SH-SY5Y (cell line): ENCODE data around the gene RERE.

ENCODE experiments used
- GATA2 ChIP-seq: IDR thresholded peaks from 2 replicates; pipeline ENCODE4 v1.6.1; 2011; ENCODE audit warnings: mild to moderate bottlenecking, low read depth, low read length
- GATA3 ChIP-seq: IDR thresholded peaks from 2 replicates; pipeline ENCODE4 v1.6.1; 2011; ENCODE audit warnings: low read depth, mild to moderate bottlenecking, low read length, moderate library complexity

RERE gene

GRCh38 chr1:8425781-8426161, 391.7 kb downstream of the RERE start:
- no peak for TF ChIP-seq GATA2
- no peak for TF ChIP-seq GATA3

- no peak for TF ChIP-seq GATA3
- no peak for TF ChIP-seq GATA2
These were observed 392.2 kb downstream of the RERE start for GRCh38 chr1:8425150-8425780.

- TF ChIP-seq GATA2 (no peak), GATA3 (no peak)
These were observed 392.8 kb downstream of the RERE start for GRCh38 chr1:8424539-8425116.

- TF ChIP-seq GATA2: no peak
- TF ChIP-seq GATA3: no peak
These were observed 393.5 kb downstream of the RERE start for GRCh38 chr1:8423692-8424538.

GRCh38 chr1:8423269-8423691, 394.2 kb downstream of the RERE start:
- no peak for TF ChIP-seq GATA2

- TF ChIP-seq GATA2 (no peak), GATA3 (no peak)
These were observed 394.8 kb downstream of the RERE start for GRCh38 chr1:8422510-8423268.

GRCh38 chr1:8421721-8422120, 395.7 kb downstream of the RERE start:
- no peak for TF ChIP-seq GATA2
- TF ChIP-seq GATA3: no peak

- TF ChIP-seq GATA3 (no peak), GATA2 (no peak)
These were observed 397.1 kb downstream of the RERE start for GRCh38 chr1:8420318-8420717.

GRCh38 chr1:8419861-8420260, 397.6 kb downstream of the RERE start:
- TF ChIP-seq GATA2 (no peak), GATA3 (no peak)

- no peak for TF ChIP-seq GATA3
- TF ChIP-seq GATA2: no peak
These were observed 398.3 kb downstream of the RERE start for GRCh38 chr1:8419172-8419571.

GRCh38 chr1:8418301-8418700, 399.1 kb downstream of the RERE start:
- TF ChIP-seq GATA3 (no peak), GATA2 (no peak)

- TF ChIP-seq GATA2: no peak
- TF ChIP-seq GATA3: no peak
These were observed 399.8 kb downstream of the RERE start for GRCh38 chr1:8417625-8418024.

GRCh38 chr1:8416881-8417280, 400.6 kb downstream of the RERE start:
- TF ChIP-seq GATA3: no peak
- no peak for TF ChIP-seq GATA2
